Measurements from ENCODE around the gene TRAFD1.

TRAFD1 gene

GRCh38 chr12:112166051-112167015 lies 41.0 kb downstream of the TRAFD1 start:
- DNase-seq (ENCODE audit: low read depth) = no peak
- H3K4me3 ChIP-seq (ENCODE audit: control insufficient read depth, low read depth, low read length) = no peak overlapping the region
- no peak for TF ChIP-seq CTCF (IDR thresholded peaks at IDR 0.05; ENCODE audit: control insufficient read depth, insufficient read depth, low read depth, low read length, missing control alignments)

GRCh38 chr12:112167031-112167461 lies 41.7 kb downstream of the TRAFD1 start:
- TF ChIP-seq CTCF (IDR thresholded peaks at IDR 0.05; ENCODE audit: control insufficient read depth, insufficient read depth, low read depth, low read length, missing control alignments) = no peak
- H3K4me3 ChIP-seq (ENCODE audit: control insufficient read depth, low read depth, low read length) = no peak overlapping the region
- DNase-seq (ENCODE audit: low read depth) = no peak

GRCh38 chr12:112167718-112168525 lies 42.6 kb downstream of the TRAFD1 start:
- TF ChIP-seq CTCF (IDR thresholded peaks at IDR 0.05; ENCODE audit: control insufficient read depth, insufficient read depth, low read depth, low read length, missing control alignments) = no peak
- DNase-seq (ENCODE audit: low read depth) = no peak
- no peak overlapping the region for H3K4me3 ChIP-seq (ENCODE audit: control insufficient read depth, low read depth, low read length)

GRCh38 chr12:112168561-112168971 lies 43.2 kb downstream of the TRAFD1 start:
- TF ChIP-seq CTCF (IDR thresholded peaks at IDR 0.05; ENCODE audit: control insufficient read depth, insufficient read depth, low read depth, low read length, missing control alignments) = no peak
- no peak for DNase-seq (ENCODE audit: low read depth)

GRCh38 chr12:112169161-112169872 lies 44.0 kb downstream of the TRAFD1 start:
- no peak for DNase-seq (ENCODE audit: low read depth)
- no peak for TF ChIP-seq CTCF (IDR thresholded peaks at IDR 0.05; ENCODE audit: control insufficient read depth, insufficient read depth, low read depth, low read length, missing control alignments)
- H3K4me3 ChIP-seq (ENCODE audit: control insufficient read depth, low read depth, low read length) = no peak overlapping the region

More at GRCh38 chr12:112168561-112168971, 43.2 kb downstream of the TRAFD1 start:
- no peak overlapping the region for H3K4me3 ChIP-seq (ENCODE audit: control insufficient read depth, low read depth, low read length)

GRCh38 chr12:112169966-112170365 lies 44.6 kb downstream of the TRAFD1 start:
- no peak overlapping the region for H3K4me3 ChIP-seq (ENCODE audit: control insufficient read depth, low read depth, low read length)
- no peak for TF ChIP-seq CTCF (IDR thresholded peaks at IDR 0.05; ENCODE audit: control insufficient read depth, insufficient read depth, low read depth, low read length, missing control alignments)
- DNase-seq (ENCODE audit: low read depth) = no peak

All from AG09309 (cell line).